Hematopoietic multipotent progenitor cell treated with erythropoietin and hydrocortisone succinate and interleukin-3 and kit ligand, for 15 days (in vitro differentiated cells): ENCODE data around the gene TNS3.
"Not testable (repeated sequence)": the region's sequence is repeated elsewhere in the genome, so short reads cannot be mapped to it uniquely, and the experiment has no call there.

Experiments
- DNase-seq: peaks from one replicate; pipeline ENCODE4 v3.0.0-alpha.2; 2015; ENCODE audit warnings: low spot score

Gene TNS3

GRCh38 chr7:47471358-47471703 is 110.6 kb downstream of the TNS3 start:
- DNase-seq: no peak

DNA sequence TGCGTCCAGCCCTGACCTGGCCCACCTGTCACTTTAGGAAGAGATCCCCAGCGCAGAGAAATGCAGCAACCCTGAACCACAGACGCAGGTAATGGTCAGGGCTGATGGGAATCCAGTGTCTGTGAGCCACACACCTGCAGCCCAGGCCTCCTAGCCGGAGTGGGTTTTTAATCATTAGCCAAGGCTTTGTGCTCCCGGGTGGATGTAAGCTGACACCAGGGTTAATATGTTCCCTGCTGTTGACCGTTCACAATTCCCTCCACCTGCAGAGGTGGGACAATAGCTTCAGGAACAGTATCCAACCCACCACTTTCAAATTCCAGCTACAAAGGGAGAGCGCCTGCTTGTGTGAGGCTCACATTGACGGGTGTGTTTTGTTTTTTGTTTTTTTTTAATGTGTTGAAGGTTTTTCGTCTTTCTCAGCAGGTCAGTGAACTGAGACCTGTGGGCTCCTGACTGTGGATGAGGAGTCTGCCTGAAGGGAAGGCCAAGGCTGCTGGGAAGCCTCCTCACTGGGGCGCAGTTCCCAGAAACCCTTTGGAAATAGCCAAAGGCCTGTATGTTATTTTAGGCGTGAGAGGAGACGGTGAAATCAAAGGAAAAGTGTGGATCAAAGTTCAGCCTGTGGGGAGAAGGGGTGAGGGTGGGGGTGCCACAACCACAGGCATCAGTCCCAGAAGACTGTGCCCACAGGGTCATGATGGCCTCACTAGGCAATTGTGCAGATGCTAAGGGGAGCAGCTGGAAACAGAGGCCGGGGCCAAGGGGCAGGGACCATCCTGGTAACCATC is 111.1 kb downstream of the TNS3 start:
- no peak for DNase-seq

DNA sequence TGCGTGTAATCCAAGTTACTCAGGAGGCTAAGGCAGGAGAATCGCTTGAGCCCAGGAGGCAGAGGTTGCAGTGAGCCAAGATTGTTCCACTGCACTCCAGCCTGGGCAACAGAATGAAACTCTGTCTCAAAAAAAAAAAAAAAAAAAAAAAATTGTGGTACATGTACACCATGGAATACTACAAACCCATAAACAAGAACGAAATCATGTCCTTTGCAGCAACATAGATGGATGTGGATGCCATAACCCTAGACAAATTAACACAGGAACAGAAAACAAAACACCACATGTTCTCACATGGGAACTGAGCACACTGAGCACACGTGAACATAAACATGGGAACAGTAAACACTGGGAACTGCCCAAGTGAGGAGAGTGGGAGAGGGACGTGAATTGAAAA is 112.1 kb downstream of the TNS3 start:
- DNase-seq: not testable (repeated sequence)

DNA sequence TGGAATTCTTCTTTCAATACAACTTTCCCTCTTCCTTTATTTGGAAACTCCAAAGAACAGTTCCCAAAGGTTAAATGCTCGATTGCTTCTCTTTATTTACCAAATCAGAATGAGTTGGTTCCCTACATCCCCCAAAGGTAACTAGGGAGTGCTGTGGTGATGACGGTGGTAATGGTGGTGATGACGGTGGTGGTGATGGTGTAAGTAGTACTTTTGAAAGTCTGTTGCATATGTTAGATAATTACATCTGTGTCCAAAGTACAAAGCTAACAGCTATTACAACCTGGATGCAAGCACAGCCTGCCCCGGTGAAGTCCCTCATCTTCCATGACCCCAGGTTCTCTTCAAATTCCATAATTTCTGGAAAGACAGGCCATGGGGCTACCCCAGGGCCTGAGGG is 115.1 kb downstream of the TNS3 start:
- no peak for DNase-seq

GRCh38 chr7:47465191-47465590 is 116.7 kb downstream of the TNS3 start:
- no peak for DNase-seq

GRCh38 chr7:47464266-47464665 is 117.6 kb downstream of the TNS3 start:
- DNase-seq: no peak

DNA sequence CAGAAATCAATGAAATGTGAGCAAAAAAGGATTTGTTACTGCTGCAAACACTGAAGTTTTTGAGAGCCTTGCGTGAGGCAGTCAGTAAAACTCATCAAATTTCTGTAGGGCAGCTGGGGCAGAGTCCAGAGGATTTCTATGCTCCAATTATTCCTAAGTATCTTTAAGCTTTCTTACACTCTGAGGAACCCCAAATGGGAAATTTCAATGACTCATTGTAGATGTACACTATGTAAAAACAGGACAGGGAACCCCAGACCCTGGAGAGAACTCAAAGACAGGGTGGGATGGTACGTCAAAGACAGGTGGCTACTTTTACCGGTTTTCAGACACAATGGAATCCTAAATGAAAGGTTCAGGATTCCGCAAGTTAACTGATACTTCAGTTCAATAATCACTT is 120.2 kb downstream of the TNS3 start:
- DNase-seq: no peak

- DNase-seq: no peak
Observed at GRCh38 chr7:47461161-47461560, 120.8 kb downstream of the TNS3 start.

- no peak for DNase-seq
Observed at GRCh38 chr7:47460251-47460989, 121.5 kb downstream of the TNS3 start.

DNA sequence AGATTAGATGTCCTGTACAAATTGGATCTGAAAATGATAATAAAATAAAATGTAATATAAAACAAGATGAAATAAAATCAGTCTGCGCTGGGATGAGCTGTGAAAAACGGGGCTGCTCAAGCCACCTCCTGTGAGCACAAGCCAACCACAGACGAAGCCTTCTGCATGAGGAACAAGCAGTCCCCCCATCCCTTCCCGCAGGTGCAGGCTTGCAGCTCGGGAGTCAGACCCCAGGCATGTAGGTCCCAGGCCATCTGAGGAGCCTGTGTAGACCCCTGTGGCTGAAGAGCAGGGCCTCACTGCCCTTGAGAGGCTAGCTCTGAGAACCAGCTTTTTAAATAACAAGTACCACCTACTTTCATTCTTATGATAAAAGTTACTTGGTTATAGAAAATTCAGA is 123.4 kb downstream of the TNS3 start:
- no peak for DNase-seq

- DNase-seq: no peak
Observed at GRCh38 chr7:47458057-47458456, 123.9 kb downstream of the TNS3 start.

- DNase-seq: no peak
Observed at GRCh38 chr7:47456210-47456955, 125.5 kb downstream of the TNS3 start.

DNA sequence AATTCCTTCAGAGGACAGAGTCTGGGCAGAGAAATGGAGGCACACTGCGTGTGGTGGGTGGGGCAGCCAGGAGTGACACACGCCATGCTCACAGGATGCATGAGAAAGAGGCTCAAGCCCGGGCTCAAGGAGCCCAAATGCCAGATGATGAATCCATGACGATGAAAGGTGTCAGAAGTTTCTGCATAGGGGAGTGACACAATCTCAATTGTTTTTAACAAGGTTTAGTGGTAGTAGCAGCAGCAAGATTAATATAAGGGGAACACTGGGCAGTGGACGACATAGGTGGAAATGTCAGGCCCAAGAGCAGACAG is 126.1 kb downstream of the TNS3 start:
- DNase-seq: no peak

DNA sequence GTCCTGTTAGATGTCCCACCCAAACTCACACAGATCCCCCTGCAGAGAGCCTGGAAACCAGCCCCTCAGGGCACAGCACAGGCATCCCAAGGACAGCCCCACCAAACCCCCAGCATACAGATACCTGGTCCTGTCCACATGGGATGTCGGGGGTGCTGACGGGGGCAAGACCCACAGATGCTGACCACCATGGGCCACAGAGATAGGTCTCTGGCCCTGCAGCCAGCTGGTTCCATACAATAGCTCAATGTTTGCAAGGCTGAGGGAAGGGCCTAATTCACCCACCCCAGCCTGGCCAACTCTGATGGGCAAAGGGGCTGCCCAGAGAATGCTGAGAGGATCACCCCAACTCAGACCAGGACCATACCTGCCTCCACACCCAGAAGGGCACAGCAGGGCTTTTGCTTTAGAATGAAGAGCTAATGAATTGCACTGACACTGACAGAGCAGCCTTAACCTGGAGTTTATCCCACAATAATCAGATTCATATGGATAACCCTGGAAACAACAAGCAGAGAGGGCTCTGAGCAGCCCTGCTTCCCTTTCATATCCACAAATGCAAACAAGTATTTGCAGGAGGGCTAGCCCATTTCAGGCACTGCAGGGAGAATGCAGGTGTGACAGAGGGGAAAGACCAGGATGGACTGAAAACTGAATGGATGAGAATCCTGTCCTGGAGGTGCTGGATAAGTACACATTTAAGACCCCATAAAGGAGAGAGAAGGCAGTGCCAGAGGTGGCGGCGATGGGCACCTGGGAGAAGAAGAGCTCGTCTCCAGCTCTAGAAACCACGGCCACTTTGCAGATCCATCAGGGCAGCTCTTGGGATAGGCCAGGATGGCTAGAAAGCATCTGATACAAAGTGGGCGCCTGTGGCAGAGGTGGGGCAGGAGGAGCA is 126.7 kb downstream of the TNS3 start:
- no peak for DNase-seq

DNA sequence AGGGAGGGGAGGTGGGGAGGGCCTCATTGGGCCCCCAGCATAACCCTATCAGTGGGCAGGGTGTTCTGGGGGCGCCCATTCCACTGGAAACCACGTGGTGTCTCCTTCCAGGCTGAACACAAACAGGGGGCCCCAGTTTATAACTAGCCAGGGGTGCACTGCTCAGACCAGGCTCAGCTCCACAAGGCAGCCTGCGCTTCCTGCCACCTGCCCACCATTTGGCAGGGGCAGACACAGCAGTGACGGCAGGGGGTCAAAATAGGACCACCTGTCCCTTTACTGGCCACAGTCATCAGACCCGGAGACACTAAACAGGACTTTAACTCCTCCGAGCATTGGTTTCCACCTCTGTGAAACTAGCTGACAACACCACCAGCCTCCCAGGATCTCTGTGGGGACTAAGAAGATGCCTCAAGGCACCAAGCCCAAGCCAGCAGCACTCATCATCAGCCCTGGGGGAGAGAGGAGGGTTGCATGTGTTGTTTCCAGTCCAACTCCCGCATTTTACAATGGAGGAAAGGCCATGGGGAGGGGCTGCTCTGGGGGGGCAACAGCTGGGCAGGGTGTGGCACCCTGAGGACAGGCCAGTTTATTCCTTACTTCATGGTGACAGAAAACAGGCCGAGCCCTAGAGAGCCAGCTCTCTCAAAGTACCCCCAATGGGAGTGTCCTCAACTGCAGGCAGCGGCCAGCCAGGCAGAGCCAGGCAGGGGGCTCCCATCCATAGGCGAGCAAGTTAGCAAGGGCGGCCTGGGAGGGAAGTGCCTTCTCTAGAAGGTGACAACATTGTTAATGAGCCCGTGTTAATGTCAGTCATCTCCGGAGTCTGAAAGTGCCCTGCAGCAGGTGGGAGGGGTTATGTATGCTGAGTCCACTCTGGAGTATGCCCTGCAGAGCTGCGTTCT is 127.6 kb downstream of the TNS3 start:
- no peak for DNase-seq

GRCh38 chr7:47453093-47454061 is 128.5 kb downstream of the TNS3 start:
- no peak for DNase-seq

DNA sequence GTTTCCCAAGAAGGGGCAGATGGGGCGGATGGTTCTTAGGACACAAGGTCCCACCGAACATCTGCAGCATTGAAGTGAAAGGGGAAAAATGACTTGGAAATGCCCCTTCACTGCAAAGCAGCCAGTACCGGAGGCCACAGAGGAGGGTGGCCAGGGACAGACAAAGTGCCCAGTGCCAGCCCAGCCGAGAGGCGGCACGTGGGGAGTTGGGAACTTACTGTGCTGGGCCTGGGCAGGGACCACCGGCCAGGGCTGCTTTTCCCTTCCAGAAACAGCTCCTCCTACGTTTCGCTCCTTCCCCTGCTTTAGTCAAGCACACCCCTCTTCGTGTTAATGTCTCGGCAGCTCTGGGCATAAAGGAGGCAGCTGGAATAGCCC is 129.2 kb downstream of the TNS3 start:
- no peak for DNase-seq

DNA sequence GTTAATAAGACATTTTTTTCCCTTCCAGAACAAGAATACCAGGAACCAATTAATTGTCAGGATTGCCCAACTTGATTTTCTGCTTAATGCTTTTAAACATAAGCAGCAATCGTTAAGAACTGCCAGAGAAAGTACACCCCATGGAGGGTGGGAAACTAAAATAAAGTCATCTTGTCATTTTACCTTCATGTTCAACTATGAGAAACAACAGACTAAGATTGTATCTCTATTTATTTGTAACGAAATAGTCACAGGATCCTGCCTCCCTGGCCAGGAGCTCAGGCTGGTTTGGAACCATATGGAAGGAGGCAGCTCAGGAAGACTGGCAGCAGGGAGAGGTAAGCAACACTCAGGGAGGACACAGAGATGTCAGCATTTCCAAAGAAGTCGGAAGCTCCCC is 129.6 kb downstream of the TNS3 start:
- DNase-seq: no peak

DNA sequence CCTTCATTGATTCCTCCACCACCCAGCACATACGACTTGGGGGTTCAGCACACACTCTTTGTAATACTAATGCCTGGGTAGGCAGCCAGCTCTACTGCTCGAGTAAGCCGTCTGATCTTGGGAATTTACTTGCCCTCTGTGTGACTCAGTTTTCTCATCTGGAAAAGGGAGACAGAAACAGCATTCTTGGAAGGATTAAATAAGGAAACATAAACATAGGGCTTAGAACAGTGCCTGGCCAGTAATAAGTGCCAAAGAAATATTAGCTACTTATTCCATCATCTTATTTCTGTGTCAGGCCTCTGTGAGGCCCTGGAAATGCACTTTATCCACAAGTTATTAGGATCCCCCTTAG is 130.1 kb downstream of the TNS3 start:
- DNase-seq: no peak
